HG03460 (cell line): Measurements from ENCODE around the gene B4GALNT3.
"Not testable (repeated sequence)": the region's sequence is repeated elsewhere in the genome, so short reads cannot be mapped to it uniquely, and the experiment has no call there.

ENCODE experiments used
- ATAC-seq: cut with Tn5 transposase; IDR thresholded peaks from one replicate; pipeline ENCODE4 v1.9.1; 2021; ENCODE audit not compliant: unreplicated experiment

The B4GALNT3 gene

DNA sequence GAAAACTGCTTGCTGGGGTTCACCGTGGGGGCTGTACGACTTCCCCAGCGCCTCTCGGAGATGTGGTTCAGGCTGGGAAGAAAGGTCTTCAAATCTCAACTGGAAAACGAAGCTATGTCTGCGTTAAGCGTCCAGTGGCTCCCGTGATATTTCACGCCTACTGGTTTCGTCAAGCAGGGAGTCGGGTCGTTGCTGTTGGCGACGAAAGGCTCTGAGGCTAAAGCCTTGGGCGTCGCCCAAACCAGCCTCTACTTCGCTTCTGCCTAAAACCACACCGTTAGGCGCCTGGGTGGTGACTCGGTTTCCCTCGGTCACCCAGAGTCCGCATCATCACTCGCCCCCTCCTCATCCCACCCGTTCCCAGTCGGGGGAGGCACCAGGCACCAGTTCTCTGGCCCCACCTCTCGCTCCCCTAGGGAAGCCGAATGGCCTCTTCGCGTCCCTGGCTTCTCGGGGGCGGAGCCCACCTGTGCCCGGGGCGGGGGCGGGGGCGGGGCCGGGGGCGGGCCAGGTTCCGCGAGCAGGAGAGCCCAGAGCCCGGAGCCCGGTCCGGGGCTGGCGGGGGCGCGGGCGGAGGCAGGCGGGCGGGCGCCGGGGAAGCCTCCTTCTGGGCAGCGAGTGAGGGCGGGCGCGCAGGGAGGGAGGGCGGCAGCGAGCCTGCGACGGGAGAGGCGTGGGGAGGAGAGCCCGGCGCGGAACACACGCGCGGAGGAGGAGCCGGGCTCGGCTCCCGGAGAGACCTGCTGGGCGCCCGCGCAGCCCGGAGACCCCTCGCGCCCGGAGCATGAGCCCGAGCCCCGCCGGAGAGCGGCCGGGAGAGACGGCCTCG is at the start of gene B4GALNT3:
TSS of gene B4GALNT3 (plus strand) at position 510 of the 829 bp plus-strand sequence. CDS start 438 bp downstream, outside the sequence.
- ATAC-seq = no peak

DNA sequence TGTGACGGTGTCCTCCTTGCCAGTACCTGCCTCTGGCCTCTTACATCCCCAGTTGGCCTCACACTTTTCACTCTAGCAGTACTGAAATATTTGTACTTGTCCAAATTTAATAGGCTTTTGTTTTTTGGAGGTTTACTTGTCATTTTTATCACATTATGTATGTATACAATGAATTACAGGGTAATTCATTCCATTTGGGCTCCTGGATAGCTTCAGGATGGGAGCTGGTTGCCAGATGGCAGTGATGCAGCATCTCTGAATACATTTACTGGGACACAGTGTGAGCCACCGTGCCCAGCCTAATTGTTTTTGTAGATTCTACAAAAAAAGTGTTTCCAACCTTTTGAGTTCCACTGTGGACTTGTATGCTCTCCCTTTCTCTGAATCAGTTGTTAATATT is 44.9 kb upstream of the B4GALNT3 start:
- ATAC-seq = no peak

DNA sequence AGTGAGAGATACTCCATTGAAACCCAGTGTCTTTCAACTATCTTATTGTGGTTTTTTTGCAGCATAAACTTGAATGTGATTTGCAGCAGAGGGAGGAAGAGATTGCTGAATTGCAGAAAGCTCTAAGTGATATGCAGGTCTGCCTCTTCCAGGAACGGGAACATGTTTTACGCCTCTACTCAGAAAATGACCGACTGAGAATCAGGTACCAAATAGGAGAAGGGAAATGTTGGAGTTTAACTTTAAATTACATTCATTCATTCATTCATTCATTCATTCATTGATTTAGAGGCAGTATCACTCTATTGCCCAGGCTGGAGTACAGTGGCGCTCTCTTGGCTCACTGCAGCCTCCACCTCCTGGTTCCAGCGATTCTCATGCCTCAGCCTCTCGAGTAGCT is 41.3 kb upstream of the B4GALNT3 start:
- ATAC-seq = no peak

DNA sequence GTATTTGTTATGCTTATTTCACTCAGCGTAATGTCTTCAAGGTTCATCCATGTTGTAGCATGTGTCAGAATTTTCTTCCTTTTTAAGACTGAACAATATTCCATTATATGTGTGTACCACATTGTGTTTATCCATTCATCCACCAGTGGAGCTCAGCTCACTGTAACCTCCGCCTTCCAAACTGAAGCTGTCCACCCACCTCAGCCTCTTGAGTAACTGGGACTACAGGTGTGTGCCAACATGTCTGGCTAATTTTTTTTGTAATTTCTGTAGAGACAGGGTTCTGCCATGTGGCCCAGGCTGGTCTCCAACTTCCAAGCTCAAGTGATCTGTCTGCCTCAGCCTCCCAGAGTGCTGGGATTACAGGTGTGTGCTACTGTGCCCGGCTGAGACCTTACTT is 37.2 kb upstream of the B4GALNT3 start:
- ATAC-seq = no peak

DNA sequence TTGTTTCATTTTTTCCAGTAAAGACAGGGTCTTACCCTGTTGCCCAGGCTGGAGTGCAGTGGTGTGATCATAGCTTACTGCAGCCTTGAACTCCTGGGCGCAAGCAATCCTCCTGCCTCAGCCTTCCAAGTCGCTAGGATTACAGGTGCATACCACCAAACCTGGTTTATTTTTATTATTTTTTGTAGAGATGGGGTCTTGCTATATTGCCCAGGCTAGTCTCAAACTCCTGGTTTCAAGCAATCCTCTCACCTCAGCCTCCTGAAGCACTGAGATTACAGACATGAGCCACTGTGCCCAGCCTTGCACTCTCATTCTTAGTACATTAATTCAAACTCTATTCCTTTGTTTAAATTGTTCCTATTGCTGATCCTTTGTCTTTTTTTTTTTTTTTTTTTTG is 24.0 kb upstream of the B4GALNT3 start:
- ATAC-seq = not testable (repeated sequence)

DNA sequence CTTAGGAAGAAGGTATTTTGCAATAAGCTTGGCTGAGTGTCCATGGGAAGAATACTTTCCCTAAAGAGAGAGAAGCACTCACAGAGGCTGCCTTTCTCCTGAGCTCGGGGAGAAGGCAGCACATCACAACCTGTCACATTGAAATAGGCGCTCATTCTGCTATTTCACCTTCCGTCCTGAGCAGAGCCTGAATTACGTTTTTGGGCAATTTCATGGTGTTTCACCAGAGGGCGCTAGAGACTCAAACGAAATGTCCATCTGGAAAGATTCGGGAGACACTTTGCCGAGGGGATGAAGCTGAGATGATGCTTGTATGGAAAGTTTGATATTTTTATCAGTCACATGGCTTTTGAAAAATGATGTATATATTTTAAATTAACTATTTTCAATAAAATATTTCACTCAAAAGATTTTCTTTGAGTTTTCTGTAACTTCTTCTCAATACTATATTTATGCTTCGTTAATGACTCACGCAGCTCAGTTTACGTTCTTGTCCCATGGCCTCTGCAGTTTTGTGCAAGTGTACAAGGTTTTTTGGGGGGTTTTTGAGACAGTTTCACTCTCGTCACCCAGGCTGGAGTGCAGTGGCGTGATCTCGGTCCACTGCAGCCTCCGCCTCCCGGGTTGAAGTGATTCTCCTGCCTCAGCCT is 17.4 kb upstream of the B4GALNT3 start:
- ATAC-seq = no peak

DNA sequence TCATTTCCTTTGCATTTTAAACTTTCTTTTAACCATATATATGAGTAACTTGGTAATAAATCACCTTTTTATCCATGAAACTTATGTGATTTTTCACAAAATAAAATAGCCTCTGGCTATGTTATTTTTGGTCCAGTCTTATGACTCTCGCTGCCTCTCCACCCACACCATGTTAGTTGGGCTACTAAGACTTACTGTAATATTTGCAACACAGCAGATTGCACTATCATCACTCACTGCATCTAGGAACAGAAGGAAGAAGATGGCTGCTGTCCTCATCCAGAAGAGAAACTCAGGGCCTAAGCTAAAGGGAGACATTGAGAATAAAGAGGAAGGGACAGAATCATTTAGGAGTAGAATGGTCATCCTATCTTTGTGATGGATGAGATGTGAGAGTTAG is 12.6 kb upstream of the B4GALNT3 start:
- no peak for ATAC-seq

DNA sequence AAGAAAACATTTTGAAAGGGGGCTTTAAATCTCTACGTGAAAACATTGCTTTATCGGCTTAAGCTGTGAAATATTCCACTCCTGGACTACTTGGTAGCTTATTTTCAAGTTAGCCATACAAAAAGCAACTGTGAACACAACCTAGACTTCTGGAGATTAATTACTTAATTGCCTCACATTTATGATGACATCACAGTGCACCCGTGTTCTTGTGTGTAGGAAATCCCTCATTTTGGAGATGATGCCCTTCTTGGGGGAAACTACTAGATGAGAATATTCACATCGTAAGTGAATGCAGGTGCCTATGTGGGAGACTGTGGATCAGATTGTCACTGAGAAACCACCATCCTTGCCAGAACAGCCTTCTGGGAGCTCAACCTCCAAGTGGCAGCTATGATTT is 10.5 kb upstream of the B4GALNT3 start:
- no peak for ATAC-seq

DNA sequence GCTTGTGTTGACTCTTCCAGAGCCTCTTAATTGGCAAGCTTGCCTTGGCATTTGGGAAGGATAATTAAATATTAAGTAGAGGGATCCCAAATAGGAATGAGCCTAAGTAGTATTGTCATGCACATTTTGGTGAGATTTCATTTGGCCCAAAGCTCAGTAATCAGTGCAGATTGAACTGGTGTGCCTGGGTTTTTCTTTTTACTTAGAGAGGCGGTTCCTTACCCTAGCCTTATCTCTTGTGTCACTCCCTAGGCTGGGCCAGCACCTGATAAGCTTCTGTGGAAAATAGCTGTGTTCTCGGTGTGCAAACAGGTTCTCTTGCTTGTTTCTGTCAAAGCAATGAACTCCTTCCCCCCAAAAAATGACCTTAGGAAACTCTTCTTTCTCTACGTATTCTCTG is 9.3 kb upstream of the B4GALNT3 start:
- no peak for ATAC-seq

DNA sequence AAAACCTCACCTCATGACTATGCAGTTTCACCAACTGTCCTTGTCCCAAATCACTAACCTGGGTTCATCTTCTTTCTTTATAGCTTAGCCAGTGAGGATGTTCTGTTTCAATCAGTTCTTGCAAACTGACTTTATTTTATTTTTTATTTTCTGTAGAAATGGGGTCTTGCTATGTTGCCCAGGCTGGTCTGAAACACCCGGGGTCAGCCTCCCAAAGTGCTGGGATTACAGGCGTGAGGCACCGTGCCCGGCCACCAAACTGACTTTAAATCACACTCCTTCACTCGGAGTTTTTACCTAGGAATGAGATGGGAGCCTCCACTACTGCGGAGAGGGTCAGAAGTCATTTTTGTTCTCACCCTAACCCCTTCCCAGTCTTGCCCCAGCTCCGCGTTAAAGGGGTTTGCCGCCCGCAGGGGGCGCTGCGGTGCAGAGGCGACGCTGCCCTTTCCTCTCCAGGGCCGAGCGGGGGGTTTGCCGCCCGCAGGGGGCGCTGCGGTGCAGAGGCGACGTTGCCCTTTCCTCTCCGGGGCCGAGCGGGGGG is 7.0 kb upstream of the B4GALNT3 start:
- ATAC-seq = no peak

DNA sequence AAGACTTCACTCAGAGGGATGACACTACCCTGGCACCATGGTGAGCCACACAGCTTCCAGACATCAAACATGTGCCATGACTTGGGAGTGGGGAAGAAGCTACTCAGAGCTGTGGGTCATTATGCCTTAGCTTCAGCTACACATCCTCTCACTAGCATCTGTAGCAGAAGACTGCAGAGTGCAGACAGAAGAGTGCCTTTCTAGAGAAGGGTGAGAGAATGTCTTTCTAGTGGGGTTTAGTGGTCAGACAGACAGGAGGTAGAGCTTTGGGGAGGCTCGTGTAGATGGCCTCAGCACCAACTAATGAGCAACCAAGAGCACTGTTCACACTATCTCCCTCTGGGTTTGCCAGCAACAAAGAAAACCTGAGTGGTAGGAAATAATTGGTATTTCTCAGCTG is 4.9 kb upstream of the B4GALNT3 start:
- no peak for ATAC-seq

DNA sequence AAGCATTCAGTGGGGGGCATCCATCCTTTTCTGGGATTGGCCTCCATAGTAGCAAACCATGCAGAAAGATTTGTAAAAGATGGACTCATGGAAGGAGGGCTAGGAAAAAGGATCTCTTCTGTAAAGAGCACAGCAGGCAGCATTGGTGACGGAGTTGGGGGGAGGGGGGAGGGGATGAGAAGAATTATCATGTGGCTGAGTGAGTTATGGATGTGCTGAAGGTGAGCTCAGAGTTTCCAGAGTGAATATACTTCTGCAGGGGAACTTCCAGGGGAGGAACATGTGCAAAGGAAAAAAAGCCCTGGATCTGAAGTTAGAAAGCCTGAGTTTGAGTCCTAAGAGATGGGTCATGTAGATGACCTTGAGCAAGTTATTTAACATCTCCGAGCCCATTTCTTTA is 3.9 kb upstream of the B4GALNT3 start:
- ATAC-seq = no peak

DNA sequence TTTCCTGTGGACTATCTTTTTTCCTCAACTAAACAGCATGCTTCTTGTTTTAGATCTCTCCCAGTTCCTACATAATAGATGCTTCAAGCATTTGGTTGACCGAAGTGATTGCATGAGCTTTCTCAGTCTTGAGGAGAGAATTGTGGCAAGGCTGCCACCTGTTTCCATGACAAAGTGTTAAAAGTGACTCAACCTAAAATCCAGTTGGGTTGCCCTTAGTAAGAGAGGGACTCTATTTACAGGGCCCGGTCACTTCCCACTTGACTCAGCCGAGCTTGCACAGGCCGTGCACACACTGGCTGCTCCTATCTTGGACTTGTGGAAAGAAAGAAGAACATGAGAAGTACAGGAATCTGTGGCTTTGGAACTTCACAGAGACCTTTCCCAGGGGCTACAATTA is 2.1 kb upstream of the B4GALNT3 start:
- no peak for ATAC-seq

DNA sequence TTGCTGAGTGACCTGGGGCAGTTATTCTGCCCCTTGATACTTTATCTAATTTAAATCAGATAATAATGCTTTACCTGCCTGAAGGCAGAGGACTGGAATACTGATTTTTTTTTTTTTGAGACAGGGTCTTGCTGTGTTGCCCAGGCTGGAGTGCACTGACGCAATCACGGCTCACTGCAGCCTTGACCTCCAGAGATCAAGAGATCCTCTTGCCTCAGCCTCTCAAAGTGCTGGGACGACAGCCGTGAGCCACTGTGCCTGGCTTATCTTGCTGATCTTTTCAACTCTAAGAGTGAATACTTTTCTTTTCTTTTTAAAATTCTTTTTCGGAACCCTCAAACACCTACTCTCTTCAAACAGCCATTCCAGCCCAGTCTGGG is 699 bp upstream of the B4GALNT3 start:
- ATAC-seq = no peak

DNA sequence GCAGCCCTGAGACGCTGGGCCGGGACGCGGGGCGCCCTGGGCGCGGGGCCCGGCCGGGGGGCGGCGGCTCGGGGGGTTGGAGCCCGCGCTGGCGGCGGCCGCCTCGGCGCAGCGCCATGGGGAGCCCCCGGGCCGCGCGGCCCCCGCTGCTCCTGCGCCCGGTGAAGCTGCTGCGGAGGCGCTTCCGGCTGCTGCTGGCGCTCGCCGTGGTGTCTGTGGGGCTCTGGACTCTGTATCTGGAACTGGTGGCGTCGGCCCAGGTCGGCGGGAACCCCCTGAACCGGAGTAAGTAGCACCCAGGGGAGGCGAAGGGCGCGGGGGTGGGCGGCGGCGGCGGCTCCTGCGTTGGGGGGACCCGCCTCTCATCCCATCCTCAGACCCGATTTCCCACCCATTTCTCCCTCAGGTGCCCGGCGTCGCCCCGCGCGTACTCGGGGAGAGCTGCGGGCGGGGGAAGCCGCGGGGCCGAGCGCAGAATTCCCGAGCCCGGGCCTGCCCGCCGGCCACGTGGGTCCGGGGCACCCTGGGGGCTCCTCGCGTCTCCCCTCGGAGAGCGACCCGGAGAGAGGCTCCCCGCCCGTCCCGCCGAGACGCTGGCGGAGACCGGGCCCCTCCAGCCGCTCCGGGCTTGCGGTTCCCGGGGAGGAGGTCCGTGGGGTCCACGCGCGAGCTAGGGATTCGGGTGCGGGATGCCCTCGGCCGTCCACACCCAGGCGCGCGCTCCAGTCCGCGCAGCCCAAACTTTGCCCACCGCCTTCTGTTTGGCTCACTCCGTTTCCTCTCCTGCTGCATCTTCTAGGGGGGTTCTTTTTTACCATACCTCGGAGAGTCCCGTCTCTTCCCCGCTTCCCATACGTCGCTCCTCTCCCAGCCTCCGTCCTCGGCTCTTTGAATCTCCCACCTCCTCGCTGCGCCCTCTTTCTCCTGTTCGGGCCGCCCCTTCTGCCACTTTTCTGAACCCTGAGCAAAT is 807 bp downstream of the B4GALNT3 start:
- no peak for ATAC-seq

DNA sequence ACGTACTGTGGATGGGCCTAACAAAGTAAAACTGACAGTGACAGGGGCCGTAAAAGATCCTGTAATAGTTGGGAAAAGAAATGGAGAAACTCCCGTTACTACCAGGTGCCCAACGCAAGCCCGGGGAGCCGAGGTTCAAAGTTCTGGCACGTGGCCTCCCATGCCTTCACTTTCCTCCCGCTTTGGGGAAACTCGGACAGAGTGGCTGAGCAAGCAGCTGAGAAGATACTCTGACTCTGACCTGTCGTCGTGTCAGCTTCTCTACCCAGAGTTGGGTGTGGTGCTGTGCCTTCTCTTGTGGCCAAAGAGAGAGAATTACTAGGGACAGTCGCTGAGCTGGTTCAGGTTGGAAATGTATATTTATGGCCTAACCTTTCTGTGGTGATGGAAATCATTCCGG is 1.7 kb downstream of the B4GALNT3 start:
- no peak for ATAC-seq

DNA sequence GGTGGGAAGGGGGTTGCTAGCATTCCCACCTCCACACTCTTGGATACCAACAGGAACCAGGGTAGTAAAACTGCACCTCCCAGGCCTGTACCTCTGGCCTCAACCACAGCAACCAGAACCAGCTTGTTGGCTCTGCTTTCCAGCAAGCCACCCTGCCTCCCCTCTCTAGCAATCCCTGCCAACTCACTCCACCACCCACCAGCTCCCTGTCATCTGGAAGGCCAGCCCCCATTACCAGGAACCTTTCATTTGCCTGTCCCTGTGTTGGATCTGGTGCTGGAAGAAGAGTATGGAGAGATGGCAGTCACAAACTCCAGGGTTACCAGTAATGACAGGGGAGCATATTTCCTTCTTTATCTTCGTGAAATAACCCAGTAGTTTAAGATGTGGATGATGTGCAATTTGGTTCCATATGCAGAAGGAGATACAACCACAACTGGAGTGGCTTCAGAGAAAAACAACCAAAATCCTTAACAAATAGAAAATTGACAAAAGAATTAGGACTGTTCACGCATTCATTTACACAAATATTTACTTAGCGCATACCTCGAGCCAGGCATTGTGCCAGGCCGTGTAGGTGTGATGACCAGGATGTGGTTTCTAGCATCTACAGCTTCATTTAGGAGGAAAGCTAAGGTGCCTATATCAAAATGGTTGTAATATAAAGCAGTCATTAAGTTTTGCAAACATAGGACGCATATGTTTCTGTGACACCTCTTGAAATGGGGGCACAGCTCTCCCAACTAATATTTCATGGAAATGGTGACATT is 3.4 kb downstream of the B4GALNT3 start:
- no peak for ATAC-seq

DNA sequence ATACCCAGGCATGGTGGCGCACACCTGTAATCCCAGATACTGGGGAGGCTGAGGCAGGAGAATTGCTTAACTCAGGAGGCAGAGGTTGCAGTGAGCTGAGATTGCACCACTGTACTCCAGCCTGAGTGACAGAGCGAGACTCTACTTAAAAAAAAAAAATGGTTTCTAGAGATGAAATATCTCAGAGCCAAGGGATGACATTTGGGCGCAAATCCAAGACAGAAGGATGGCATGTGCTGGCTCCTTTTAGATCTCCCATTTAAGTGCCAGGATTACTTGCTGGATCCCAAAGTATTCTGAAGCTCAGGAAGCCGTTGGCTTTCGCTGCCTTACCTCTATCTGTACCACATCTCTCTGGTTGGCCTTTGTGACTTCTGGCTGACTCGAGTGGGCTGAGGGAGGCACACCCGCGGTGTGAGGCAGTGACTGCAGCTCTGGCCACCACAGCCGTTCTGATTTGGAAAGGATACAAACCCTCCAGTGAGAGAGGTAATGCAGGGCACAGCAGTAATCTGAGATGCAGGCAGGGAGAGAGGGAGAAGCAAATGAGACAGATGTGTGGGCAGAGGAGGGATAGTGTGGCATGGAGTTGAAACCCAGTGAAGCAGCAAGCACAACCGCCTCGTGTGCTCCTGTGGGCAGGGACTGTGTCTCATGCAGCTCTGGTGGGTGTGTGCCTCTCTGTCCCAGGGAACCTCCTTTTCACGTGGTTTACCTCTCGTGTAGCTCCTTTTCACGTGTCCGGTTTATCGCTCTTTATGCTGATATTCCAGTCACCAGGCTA is 4.9 kb downstream of the B4GALNT3 start:
- no peak for ATAC-seq

DNA sequence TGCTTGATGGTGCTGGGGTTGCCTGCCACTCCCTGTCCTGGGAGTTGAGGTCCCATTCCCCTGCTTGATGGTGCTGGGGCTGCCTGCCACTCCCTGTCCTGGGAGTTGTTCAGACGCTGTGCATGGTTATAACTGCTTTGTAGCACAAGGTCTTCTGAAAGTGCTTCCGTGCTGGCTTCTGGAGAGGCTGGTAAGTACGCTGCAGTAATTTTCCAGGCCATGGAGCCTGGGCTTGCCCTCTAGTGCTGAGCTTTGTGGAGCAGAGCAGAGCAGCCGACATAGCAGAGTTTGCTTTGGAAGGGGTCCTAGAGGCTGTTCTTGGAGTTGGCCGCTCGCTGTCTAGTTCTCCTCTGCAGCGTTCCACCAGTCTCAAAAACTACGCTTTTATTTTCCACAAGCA is 6.3 kb downstream of the B4GALNT3 start:
- no peak for ATAC-seq

DNA sequence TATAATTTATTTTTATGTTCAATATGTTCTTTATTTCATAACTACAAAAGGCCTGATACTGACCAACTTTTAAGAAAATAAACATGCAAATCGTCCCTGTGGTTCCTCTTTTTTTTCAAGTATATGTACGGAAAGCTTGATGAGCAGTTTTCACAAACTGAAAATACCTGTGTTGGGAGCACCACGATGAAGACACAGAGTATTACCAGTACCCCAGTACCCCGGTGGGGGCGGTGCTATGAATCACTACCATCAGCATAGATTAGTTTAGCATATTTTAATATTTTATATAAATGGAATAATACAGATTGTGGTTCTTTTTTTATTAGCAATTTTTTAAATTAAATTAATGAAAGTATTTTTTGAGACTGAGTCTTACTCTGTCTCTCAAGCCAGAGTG is 7.0 kb downstream of the B4GALNT3 start:
- ATAC-seq = no peak
